Measurements from ENCODE around the gene PROKR1.

DNA sequence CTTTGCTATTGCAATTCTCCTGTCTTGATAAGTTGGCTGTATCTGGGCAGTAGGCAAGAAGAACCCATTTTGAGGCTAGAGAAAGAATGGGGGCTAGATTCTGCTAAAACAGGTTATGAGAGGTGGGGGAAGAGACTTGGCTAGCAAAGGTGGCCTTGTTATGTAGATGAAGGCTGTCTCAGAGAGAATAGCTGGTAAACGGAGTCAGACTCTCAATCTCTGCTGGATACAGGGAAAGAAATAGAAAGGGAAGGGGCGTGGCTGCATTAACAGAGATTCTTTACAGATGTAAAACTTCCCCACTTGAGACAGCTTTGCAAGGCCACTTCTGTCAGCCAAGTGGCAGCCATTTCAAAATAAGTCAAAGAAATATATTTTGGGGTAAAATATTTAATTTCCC is 53.2 kb downstream of the PROKR1 start:
- TF ChIP-seq POLR2A (IDR thresholded peaks at IDR 0.05): no peak
- TF ChIP-seq, protein P1, sequence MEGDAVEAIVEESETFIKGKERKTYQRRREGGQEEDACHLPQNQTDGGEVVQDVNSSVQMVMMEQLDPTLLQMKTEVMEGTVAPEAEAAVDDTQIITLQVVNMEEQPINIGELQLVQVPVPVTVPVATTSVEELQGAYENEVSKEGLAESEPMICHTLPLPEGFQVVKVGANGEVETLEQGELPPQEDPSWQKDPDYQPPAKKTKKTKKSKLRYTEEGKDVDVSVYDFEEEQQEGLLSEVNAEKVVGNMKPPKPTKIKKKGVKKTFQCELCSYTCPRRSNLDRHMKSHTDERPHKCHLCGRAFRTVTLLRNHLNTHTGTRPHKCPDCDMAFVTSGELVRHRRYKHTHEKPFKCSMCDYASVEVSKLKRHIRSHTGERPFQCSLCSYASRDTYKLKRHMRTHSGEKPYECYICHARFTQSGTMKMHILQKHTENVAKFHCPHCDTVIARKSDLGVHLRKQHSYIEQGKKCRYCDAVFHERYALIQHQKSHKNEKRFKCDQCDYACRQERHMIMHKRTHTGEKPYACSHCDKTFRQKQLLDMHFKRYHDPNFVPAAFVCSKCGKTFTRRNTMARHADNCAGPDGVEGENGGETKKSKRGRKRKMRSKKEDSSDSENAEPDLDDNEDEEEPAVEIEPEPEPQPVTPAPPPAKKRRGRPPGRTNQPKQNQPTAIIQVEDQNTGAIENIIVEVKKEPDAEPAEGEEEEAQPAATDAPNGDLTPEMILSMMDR (IDR thresholded peaks at IDR 0.05): no peak
